ENCODE measurements around the gene ABLIM1.

DNA sequence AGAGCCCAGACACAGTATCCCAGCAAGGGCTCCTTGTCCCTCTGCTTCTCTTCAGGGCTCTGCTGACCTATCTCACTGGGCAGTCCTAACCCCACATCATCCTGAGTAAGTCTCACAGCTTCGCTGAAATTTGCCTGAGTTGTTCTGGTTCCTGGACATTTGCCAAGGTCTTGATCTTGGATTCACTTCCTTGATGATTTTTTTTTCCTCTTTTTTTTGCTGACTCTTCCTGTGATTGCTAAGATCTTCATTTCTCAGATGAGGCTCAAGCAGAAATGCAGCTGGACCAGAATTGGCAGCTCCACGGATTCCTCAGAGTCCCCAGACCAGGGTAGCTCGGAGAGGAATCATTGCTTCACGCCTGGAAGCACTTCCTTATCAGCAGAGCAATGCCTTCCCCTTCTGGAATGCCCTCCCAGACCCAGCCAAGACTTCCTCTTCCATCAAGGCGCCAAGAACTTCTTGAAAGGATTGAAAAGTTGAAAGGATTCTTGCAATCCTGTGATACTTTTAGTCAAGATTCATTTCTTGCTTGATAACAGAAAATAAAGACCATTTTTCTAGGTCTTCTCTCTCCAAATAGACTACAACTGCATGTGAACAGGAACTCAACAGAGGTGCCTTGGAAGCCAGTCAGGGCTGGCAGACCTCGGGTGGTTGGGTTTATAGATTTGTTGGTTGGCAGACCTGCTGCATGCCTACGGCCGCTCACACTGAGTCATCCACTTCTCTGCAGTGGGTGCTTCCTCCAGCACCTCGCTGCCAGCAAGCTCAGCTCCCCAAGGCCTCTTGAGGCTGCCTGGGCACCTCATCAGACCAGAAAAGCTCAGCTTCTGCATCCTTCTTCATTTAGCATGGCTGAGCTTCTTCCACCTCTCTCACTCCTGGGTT lies 244.9 kb downstream of the ABLIM1 start:
- TF ChIP-seq CTCF (tag by site-specific recombination; IDR thresholded peaks at IDR 0.05): no peak
- TF ChIP-seq ZNF549 (tag by site-specific recombination; IDR thresholded peaks at IDR 0.05): no peak
- TF ChIP-seq ZNF221 (tag by site-specific recombination; IDR thresholded peaks at IDR 0.05; ENCODE audit: borderline replicate concordance): no peak
